GM12873 (cell line): ENCODE data around the gene C13orf46.

Experiments
- CTCF ChIP-seq: IDR thresholded peaks from 2 replicates; pipeline ENCODE4 v1.5.1; 2012; ENCODE audit warnings: low read depth, mild to moderate bottlenecking, moderate library complexity, low read length, control low read depth; ENCODE audit not compliant: insufficient read depth; ENCODE audit errors: missing control alignments

The C13orf46 gene

GRCh38 chr13:113992276-113993005, 18.6 kb upstream of the C13orf46 start:
- no peak for TF ChIP-seq CTCF

GRCh38 chr13:113991676-113992179, 17.9 kb upstream of the C13orf46 start:
- no peak for TF ChIP-seq CTCF

GRCh38 chr13:113991191-113991669, 17.4 kb upstream of the C13orf46 start:
- no peak for TF ChIP-seq CTCF

- no peak for TF ChIP-seq CTCF
Measured at GRCh38 chr13:113990321-113990837, 16.5 kb upstream of the C13orf46 start.

GRCh38 chr13:113989585-113990300, 15.9 kb upstream of the C13orf46 start:
- TF ChIP-seq CTCF = no peak

- no peak for TF ChIP-seq CTCF
Measured at GRCh38 chr13:113982296-113982661, 8.4 kb upstream of the C13orf46 start.
